IPS-15b (cell line): ENCODE measurements around the gene PLA2G4A.

Source experiments
- H3K27me3 ChIP-seq: one replicate; pipeline ENCODE4 v1.6.1; 2013; ENCODE audit warnings: low read length; ENCODE audit not compliant: control insufficient read depth, insufficient read depth
- H3K36me3 ChIP-seq: one replicate; pipeline ENCODE4 v1.6.1; 2013; ENCODE audit warnings: low read length; ENCODE audit not compliant: control insufficient read depth, insufficient read depth
- H3K4me1 ChIP-seq: one replicate; pipeline ENCODE4 v1.6.1; 2013; ENCODE audit warnings: mild to moderate bottlenecking, low read length; ENCODE audit not compliant: control insufficient read depth, insufficient read depth
- H3K4me3 ChIP-seq: one replicate; pipeline ENCODE4 v1.5.1; 2013; ENCODE audit warnings: low read depth, low read length
- H3K9ac ChIP-seq: one replicate; pipeline ENCODE4 v1.6.1; 2013; ENCODE audit warnings: low read depth, mild to moderate bottlenecking, low read length
- H3K9me3 ChIP-seq: one replicate; pipeline ENCODE4 v1.6.1; 2013; ENCODE audit warnings: mild to moderate bottlenecking, low read length; ENCODE audit not compliant: control insufficient read depth, insufficient read depth

The PLA2G4A gene

GRCh38 chr1:186985889-186986491, 157.2 kb downstream of the PLA2G4A start:
- Histone ChIP-seq H3K4me1 (peaks cover 6% of the 10 kb centered on the region), H3K36me3 (no peaks in the 10 kb centered on the region), H3K27me3 (no peaks in the 10 kb centered on the region), H3K4me3 (no peak overlapping the region), H3K9ac (no peak overlapping the region), H3K9me3 (no peaks in the 10 kb centered on the region)

DNA sequence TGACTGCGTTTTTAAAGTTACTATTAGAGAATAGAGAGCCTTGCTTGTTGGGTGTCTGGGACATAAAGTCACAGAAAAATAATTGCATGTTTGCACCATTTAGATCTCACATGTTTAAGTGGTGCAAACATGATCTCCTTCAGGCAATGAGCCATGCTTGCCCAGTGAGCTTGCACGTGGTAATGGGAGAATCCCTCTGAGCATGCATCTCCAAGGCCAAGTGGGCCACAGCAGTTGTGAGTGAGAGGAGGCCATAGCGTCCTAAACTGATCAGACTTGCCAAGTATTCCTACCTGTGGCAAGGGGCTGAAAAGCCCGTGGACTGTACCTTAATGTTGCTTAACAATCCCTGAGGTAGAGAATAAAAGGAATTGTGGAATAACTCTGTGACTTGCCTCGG, 158.3 kb downstream of the PLA2G4A start:
- Histone ChIP-seq H3K9ac (no peak overlapping the region), H3K27me3 (no peaks in the 10 kb centered on the region), H3K36me3 (no peaks in the 10 kb centered on the region), H3K4me3 (no peak overlapping the region), H3K9me3 (no peaks in the 10 kb centered on the region), H3K4me1 (peaks cover 6% of the 10 kb centered on the region)

GRCh38 chr1:186987769-186988168, 159.0 kb downstream of the PLA2G4A start:
- no peak overlapping the region for H3K4me3 ChIP-seq
- H3K9me3 ChIP-seq: no peaks in the 10 kb centered on the region
- H3K9ac ChIP-seq: no peak overlapping the region
- peaks cover 6% of the 10 kb centered on the region for H3K4me1 ChIP-seq
- H3K27me3 ChIP-seq: no peaks in the 10 kb centered on the region
- H3K36me3 ChIP-seq: no peaks in the 10 kb centered on the region

GRCh38 chr1:186993996-186994395, 165.2 kb downstream of the PLA2G4A start:
- no peak overlapping the region for H3K4me3 ChIP-seq
- H3K27me3 ChIP-seq: no peaks in the 10 kb centered on the region
- H3K36me3 ChIP-seq: no peaks in the 10 kb centered on the region
- no peaks in the 10 kb centered on the region for H3K9me3 ChIP-seq
- H3K4me1 ChIP-seq: no peaks in the 10 kb centered on the region
- no peak overlapping the region for H3K9ac ChIP-seq

GRCh38 chr1:186994897-186995296, 166.1 kb downstream of the PLA2G4A start:
- no peak overlapping the region for H3K4me3 ChIP-seq
- no peaks in the 10 kb centered on the region for H3K4me1 ChIP-seq
- H3K36me3 ChIP-seq: no peaks in the 10 kb centered on the region
- H3K9me3 ChIP-seq: no peaks in the 10 kb centered on the region
- no peak overlapping the region for H3K9ac ChIP-seq
- no peaks in the 10 kb centered on the region for H3K27me3 ChIP-seq

GRCh38 chr1:186996816-186997215, 168.1 kb downstream of the PLA2G4A start:
- H3K4me3 ChIP-seq: no peak overlapping the region
- H3K9ac ChIP-seq: no peak overlapping the region
- no peaks in the 10 kb centered on the region for H3K9me3 ChIP-seq
- peaks cover 4% of the 10 kb centered on the region for H3K4me1 ChIP-seq
- H3K27me3 ChIP-seq: no peaks in the 10 kb centered on the region
- H3K36me3 ChIP-seq: no peaks in the 10 kb centered on the region

DNA sequence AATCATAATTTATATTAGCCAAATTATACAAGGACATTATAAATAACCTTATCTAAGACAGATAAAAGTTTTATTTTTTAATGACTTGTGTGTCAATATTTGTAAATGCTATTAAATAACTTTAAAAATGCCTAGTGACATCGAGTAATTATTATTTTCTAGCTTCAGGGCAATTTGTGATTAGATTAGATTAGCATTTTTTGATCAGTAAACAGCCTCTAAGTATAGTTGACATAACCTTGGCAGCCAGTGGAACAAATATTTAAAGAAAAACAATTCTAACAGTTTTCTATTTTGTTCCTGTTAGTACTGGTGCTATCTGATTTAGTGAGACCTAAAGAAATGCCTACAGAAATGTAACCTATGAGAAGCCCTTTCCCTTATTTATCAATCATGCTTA, 169.1 kb downstream of the PLA2G4A start:
- Histone ChIP-seq H3K9ac (no peak overlapping the region), H3K4me1 (peaks cover 4% of the 10 kb centered on the region)

GRCh38 chr1:186999506-186999905, 170.8 kb downstream of the PLA2G4A start:
- Histone ChIP-seq H3K36me3 (no peaks in the 10 kb centered on the region), H3K4me3 (no peak overlapping the region), H3K27me3 (no peaks in the 10 kb centered on the region), H3K4me1 (peaks cover 4% of the 10 kb centered on the region), H3K9ac (no peak overlapping the region), H3K9me3 (no peaks in the 10 kb centered on the region)

More for the DNA sequence above, 169.1 kb downstream of the PLA2G4A start:
- Histone ChIP-seq H3K36me3 (no peaks in the 10 kb centered on the region), H3K27me3 (no peaks in the 10 kb centered on the region), H3K4me3 (no peak overlapping the region), H3K9me3 (no peaks in the 10 kb centered on the region)

DNA sequence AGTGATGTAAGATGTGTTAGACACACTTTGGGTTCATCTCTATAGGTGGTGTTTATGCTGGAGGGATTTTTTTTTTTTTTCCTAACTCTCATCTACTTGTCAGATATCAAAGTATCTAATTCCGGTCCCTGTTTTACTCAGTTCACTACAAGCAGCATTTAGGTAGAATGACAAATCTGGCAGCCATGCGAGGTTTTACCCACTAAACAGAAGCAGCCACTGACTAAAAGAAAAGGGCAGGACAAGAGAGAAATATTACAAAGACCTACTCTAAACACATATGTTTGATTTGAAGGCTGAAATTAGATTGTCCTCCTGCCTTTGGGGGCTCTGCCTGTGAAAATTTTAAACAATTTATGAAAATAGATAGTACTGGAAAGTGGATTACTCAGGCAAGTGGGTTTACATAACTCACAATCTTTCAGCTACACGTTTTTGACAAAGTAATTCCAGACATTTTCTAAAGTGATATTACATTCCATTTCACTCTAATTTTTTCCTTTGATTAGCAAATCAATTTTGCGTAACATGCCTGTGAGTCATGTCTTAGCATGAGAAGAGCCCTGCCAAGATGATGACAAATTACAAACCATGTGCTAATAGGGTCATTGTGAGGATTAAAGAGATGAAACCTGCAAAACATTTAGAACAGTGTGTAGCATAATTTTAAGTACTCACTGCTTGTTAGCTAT, 172.6 kb downstream of the PLA2G4A start:
- Histone ChIP-seq H3K27me3 (no peaks in the 10 kb centered on the region), H3K9me3 (no peaks in the 10 kb centered on the region), H3K9ac (no peak overlapping the region), H3K36me3 (no peaks in the 10 kb centered on the region), H3K4me1 (peaks cover 4% of the 10 kb centered on the region), H3K4me3 (no peak overlapping the region)

GRCh38 chr1:187003353-187003752, 174.6 kb downstream of the PLA2G4A start:
- H3K4me3 ChIP-seq: no peak overlapping the region
- peaks cover 10% of the 10 kb centered on the region for H3K9me3 ChIP-seq
- H3K27me3 ChIP-seq: no peaks in the 10 kb centered on the region
- peaks cover 4% of the 10 kb centered on the region for H3K4me1 ChIP-seq
- H3K36me3 ChIP-seq: no peaks in the 10 kb centered on the region
- no peak overlapping the region for H3K9ac ChIP-seq

DNA sequence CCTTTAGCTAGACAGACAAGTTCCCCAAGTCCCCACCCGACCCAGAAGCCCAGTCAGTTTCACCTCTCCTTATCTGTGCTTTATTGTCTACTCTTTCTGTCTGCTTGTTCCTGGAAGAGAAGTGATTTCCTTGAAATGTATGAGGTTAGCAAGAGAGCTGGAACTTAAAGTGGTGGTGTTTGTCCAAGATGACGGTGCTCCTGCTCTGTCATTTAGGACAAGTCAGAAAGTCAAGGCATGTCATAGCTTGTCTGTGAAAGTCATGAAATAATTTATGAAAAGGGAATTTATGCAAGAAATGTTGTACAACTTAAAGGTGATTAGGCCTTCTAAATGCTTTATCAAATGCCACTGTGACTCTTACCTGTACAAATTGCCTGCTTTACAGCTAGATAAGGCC, 178.1 kb downstream of the PLA2G4A start:
- no peak overlapping the region for H3K9ac ChIP-seq
- no peaks in the 10 kb centered on the region for H3K36me3 ChIP-seq
- H3K9me3 ChIP-seq: peaks cover 14% of the 10 kb centered on the region
- no peak overlapping the region for H3K4me3 ChIP-seq
- peaks cover 2% of the 10 kb centered on the region for H3K4me1 ChIP-seq
- no peaks in the 10 kb centered on the region for H3K27me3 ChIP-seq

DNA sequence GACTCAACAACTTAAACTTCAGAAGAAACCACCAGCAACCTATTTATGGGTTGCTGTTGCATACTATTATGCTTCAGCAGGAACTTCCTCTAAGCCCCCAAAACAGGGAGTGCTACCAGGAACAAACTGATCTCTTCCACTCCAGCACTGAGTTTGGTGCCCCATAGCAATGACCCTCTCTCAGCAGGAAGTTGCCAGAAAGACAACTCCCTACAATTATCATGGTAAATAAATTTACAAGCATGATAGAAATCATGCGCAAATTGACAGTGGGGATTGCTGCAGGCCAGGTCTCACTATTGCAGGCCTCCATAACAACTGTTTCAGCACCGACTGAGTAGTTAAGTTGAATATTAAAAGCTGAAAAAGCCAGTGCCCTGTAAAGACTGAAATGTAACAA, 180.6 kb downstream of the PLA2G4A start:
- no peak overlapping the region for H3K4me3 ChIP-seq
- H3K9ac ChIP-seq: no peak overlapping the region
- no peaks in the 10 kb centered on the region for H3K36me3 ChIP-seq
- H3K27me3 ChIP-seq: no peaks in the 10 kb centered on the region
- H3K4me1 ChIP-seq: peaks cover 2% of the 10 kb centered on the region
- H3K9me3 ChIP-seq: peaks cover 14% of the 10 kb centered on the region
